ENCODE results near the gene TLK2.
"Not testable (repeated sequence)": the region's sequence is repeated elsewhere in the genome, so short reads cannot be mapped to it uniquely, and the experiment has no call there.

DNA sequence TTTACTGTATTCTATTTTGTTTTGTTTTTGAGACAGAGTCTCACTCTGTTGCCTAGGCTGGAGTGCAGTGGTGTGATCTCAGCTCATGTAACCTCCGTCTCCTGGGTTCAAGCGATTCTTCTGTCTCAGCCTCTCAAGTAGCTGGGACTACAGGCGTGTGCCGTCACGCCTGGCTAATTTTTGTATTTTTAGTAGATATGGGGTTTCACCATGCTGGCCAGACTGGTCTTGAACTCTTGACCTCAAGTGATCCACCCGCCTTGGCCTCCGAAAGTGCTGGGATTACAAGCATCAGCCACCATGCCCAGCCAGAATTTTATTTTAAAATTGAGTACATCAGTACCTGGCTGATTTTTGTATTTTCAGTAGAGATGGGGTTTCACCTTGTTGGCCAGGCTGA, 15.4 kb downstream of the TLK2 start:
- TF ChIP-seq, protein P1, sequence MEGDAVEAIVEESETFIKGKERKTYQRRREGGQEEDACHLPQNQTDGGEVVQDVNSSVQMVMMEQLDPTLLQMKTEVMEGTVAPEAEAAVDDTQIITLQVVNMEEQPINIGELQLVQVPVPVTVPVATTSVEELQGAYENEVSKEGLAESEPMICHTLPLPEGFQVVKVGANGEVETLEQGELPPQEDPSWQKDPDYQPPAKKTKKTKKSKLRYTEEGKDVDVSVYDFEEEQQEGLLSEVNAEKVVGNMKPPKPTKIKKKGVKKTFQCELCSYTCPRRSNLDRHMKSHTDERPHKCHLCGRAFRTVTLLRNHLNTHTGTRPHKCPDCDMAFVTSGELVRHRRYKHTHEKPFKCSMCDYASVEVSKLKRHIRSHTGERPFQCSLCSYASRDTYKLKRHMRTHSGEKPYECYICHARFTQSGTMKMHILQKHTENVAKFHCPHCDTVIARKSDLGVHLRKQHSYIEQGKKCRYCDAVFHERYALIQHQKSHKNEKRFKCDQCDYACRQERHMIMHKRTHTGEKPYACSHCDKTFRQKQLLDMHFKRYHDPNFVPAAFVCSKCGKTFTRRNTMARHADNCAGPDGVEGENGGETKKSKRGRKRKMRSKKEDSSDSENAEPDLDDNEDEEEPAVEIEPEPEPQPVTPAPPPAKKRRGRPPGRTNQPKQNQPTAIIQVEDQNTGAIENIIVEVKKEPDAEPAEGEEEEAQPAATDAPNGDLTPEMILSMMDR (IDR thresholded peaks at IDR 0.05) = not testable (repeated sequence)
- not testable (repeated sequence) for TF ChIP-seq ZNF219 (CRISPR knock-in tag; IDR thresholded peaks at IDR 0.05; ENCODE audit: borderline replicate concordance); NR2C2 (CRISPR knock-in tag; IDR thresholded peaks at IDR 0.05); NR3C1 (CRISPR knock-in tag; conservative IDR thresholded peaks at IDR 0.05; ENCODE audit: low read depth); JUN (CRISPR knock-in tag; IDR thresholded peaks at IDR 0.05); CREB1 (CRISPR knock-in tag; IDR thresholded peaks at IDR 0.05)
- TF ChIP-seq, protein P2, sequence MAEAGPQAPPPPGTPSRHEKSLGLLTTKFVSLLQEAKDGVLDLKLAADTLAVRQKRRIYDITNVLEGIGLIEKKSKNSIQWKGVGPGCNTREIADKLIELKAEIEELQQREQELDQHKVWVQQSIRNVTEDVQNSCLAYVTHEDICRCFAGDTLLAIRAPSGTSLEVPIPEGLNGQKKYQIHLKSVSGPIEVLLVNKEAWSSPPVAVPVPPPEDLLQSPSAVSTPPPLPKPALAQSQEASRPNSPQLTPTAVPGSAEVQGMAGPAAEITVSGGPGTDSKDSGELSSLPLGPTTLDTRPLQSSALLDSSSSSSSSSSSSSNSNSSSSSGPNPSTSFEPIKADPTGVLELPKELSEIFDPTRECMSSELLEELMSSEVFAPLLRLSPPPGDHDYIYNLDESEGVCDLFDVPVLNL (CRISPR knock-in tag; IDR thresholded peaks at IDR 0.05; ENCODE audit: borderline replicate concordance, low read depth) = not testable (repeated sequence)
- TF ChIP-seq, protein P3, sequence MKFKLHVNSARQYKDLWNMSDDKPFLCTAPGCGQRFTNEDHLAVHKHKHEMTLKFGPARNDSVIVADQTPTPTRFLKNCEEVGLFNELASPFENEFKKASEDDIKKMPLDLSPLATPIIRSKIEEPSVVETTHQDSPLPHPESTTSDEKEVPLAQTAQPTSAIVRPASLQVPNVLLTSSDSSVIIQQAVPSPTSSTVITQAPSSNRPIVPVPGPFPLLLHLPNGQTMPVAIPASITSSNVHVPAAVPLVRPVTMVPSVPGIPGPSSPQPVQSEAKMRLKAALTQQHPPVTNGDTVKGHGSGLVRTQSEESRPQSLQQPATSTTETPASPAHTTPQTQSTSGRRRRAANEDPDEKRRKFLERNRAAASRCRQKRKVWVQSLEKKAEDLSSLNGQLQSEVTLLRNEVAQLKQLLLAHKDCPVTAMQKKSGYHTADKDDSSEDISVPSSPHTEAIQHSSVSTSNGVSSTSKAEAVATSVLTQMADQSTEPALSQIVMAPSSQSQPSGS (CRISPR knock-in tag; IDR thresholded peaks at IDR 0.05; ENCODE audit: borderline replicate concordance, low read depth) = not testable (repeated sequence)
- TF ChIP-seq, protein P4, sequence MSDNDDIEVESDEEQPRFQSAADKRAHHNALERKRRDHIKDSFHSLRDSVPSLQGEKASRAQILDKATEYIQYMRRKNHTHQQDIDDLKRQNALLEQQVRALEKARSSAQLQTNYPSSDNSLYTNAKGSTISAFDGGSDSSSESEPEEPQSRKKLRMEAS (CRISPR knock-in tag; IDR thresholded peaks at IDR 0.05) = not testable (repeated sequence)
